ENCODE data around the gene CNTNAP4.

Gene CNTNAP4

DNA sequence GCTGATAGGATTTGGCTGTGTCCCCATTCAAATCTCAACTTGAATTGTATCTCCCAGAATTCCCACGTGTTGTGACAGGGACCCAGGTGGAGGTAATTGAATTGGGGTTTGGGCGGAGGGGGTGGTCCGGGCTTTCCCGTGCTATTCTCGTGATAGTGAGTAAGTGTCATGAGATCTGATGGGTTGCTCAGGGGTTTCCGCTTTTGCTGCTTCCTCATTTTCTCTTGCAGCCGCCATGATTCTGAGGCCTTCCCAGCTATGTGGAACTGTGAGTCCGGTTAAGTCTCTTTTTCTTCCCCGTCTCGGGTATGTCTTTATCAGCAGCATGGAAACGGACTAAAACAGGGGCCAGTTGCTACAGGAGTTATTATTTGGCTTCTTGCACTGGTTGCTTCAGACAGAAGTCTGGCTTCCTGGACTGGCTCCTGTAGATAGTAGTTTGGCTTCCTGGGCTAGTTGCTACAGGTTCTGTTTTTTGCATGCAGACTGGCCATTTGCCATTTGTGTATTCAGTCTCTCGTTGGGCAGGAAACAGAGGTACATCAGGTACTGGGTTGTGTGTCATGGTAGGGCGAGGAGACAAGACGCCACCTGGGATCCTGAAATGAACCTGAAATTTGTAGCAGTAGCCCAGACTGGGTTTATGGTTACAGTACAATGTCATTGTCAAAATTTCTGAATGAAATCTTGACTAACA is 32.6 kb downstream of the CNTNAP4 start:
- no peak for DNase-seq (ENCODE audit: low spot score)

- DNase-seq (ENCODE audit: low spot score) = no peak
These were observed 34.1 kb downstream of the CNTNAP4 start for GRCh38 chr16:76311260-76311659.

GRCh38 chr16:76318565-76318964 is 41.4 kb downstream of the CNTNAP4 start:
- DNase-seq (ENCODE audit: low spot score) = no peak

DNA sequence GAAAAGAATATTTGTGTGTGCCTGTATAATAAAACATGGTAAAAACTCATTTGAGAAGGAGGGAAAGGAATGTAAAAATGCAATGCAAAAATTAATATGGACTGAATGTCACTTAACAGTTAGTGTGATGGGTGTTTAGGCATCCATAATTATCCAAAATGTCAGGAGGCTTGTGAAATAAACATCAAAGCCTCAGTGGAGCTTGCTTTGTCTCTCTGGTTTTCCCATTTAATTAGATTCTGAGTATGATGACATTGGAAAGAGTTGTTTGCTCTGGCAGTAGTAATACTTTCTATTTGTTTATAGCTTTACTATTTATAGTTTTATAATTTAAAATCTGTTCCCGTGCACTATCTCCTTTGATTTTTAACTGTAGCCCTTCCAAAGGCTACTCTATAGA is 51.9 kb downstream of the CNTNAP4 start:
- no peak for DNase-seq (ENCODE audit: low spot score)

- DNase-seq (ENCODE audit: low spot score) = no peak
These were observed 58.2 kb downstream of the CNTNAP4 start for GRCh38 chr16:76335180-76335974.

DNA sequence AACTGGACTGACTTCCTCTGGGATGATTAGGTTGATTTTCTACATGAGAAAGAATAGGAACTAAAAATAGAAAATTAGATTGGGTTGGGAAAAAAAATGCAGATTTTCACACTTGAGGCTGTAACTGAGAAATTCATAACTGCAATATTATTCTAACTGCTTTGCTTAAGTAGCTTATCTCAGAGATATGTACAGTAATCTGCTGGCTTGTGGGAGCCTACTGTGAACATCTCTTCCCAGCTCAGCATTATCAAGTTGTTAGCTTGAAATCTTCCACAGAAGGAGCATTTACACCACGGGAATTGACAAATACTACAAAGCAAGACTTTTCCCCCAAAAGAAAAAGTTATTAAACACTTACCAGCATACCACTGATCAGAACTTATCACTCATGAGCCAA is 58.9 kb downstream of the CNTNAP4 start:
- DNase-seq (ENCODE audit: low spot score) = no peak

DNA sequence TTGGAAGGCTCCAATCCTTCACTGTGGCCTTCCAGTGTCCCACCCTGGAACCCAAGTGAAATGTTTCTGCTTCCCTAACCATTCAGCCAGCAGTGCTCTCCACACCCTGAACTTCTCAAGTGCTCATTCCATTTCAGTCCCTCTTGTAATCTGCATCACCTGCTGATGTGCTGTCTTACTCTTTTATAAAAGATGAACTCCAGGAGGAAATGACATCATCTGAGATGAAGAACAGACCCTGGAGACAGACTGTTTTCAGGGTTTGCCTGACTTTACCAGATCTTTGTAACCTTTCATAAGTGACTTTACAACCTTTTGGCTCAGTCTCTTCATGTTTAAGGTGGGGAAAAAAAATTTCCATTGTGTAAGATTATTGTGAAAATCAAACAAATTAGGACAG is 61.3 kb downstream of the CNTNAP4 start:
- DNase-seq (ENCODE audit: low spot score) = no peak

DNA sequence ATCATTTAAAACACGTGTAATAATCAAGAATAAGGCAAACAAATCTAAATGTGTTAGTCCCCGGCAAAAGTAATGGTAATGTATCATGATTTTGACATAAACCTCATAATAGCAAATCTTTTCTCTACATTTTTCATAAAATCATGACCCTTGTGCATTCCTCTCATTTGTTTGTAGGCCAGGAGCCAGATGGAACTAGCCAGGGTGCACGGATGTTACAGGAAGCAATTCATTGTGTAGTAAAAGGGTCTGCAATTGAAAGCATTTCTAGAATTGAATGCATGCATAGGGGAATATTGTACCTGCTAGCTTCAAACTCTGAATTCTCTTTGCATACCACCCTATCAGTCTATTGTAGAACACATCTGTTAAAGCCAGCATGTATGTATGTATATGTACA is 66.6 kb downstream of the CNTNAP4 start:
- DNase-seq (ENCODE audit: low spot score) = no peak

DNA sequence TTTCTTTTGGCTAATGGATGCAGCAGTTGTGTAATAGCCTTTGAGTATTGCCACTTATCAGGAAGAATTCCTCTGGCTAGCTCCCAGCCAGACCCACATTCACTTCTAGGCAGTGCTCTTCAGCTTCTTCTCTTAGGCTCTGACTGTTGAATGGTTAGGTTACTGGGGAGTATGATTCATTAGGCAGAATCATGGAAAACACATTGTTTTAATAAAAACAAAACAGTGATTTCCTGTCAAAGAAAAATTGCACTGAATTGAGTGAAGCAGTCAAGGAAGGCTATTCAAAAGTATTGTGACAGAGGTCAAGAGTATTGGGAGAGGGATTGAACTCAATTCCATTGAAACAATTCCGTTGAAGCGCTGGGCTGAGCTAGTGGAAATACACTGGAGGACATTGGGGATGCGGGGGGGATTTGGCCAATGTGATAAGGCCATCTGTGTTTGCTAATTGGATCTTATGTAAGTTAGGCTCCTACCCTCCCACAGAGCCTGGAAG is 68.0 kb downstream of the CNTNAP4 start:
- DNase-seq (ENCODE audit: low spot score) = no peak

- no peak for DNase-seq (ENCODE audit: low spot score)
These were observed 69.0 kb downstream of the CNTNAP4 start for GRCh38 chr16:76346210-76346609.

GRCh38 chr16:76351441-76351840 is 74.2 kb downstream of the CNTNAP4 start:
- no peak for DNase-seq (ENCODE audit: low spot score)

DNA sequence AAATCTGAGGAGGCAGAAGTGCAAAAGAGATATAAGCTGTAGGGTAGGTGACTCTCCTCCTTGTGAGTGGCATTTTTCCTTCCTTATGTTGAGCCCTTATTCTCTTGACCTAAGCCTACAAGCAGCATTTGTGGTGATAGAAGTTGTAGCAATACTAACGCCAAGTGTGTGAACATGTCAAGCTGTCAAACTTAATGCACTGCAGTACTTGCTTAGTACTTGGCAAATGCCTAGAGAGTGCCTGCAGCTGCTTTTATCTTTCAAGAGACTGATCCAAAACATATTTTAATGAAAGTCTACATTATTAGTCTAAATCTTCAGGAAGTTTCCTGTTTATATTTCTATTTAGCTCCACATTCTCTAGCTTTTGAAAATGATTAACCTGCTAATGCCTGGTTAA is 83.2 kb downstream of the CNTNAP4 start:
- DNase-seq (ENCODE audit: low spot score) = no peak

DNA sequence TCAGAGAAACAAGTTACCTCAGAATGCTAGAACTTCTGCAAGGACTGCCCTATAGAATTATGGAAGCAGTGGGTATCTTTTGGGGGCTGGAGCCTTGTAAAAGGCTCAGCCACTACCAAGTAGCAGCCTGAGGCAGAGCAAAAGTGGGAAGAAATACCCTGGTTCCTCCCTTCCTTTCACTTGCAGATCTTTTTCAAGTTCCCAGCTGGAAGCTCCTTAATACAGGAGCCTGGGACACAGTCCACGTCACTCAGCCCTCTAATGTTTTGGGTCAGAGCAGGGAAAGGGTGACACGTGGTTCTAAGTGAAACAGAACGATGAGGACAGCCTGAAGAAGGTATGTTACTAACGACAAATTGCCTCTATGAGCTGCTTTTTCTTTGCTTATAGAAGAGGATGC is 93.1 kb downstream of the CNTNAP4 start:
- DNase-seq (ENCODE audit: low spot score) = no peak

GRCh38 chr16:76371441-76371840 is 94.2 kb downstream of the CNTNAP4 start:
- no peak for DNase-seq (ENCODE audit: low spot score)

- DNase-seq (ENCODE audit: low spot score) = no peak
These were observed 96.8 kb downstream of the CNTNAP4 start for GRCh38 chr16:76373998-76374397.

DNA sequence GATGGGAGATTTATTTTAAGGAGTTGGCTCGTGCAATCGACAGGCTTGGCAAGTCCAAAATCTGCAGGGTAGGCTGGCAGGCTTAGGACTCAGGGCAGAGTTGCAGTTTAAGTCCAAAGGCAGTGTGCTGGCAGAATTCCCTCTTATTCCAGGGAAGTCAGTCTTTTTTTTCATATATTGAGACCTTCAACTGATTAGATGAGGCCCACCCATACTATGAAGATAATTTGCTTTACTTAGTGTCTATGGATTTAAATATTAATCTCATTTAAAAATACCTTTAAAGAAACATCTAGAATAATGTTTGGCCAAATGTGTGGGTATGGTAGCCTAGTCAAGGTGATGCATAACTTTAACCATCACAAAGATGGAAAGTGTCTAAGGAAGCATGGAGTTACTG is 99.8 kb downstream of the CNTNAP4 start:
- no peak for DNase-seq (ENCODE audit: low spot score)

- no peak for DNase-seq (ENCODE audit: low spot score)
These were observed 100.8 kb downstream of the CNTNAP4 start for GRCh38 chr16:76378020-76378419.

GRCh38 chr16:76381096-76381495 is 103.9 kb downstream of the CNTNAP4 start:
- no peak for DNase-seq (ENCODE audit: low spot score)

DNA sequence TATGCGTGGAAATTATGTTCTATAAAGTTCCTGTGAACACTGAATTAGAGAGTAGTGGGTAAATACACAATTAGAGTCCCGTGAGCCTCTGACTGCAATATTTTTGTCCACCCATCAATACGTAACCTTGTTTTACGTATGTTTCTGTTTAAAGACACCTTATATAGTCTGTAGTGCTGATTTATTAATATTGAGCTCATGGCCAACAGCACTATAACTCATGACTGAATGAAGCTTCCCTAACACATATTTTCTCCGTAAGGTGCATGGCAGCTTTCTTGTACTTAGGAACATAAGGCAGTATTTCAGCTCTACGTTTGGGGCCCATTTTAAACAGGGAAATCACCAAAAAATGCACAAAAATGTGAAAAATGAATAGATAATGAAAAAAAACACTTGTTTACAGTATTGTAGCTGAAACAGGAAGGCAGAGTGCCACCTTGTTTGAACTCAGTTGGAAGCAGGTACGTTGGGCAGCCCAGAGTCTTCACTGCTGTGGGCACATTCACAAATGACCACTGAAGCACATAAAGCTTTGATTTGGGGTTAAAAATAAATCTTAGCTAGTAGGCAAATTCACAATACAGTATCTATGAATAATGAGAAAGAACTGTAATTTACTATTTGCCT is 108.5 kb downstream of the CNTNAP4 start:
- no peak for DNase-seq (ENCODE audit: low spot score)

GRCh38 chr16:76386784-76387183 is 109.6 kb downstream of the CNTNAP4 start:
- DNase-seq (ENCODE audit: low spot score) = no peak

- DNase-seq (ENCODE audit: low spot score) = no peak
These were observed 110.8 kb downstream of the CNTNAP4 start for GRCh38 chr16:76387994-76388393.

DNA sequence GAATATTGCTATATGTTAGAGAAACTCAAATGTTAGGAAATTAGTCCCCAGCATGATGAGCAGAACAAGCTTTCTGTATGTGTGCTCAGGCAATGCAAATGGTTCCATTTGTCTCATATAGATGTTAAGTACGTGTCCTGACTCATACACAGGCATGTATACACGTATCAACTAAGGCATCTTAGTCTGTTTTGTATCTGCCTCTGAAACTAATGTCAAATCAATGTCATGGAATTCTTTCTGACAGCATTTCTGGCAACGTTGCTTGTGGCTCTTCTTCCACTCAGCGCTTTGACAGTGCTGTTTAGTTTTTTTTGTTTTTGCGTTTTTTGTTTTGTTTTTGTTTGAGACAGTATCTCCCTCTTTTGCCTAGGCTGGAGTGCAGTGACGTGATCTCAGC is 111.9 kb downstream of the CNTNAP4 start:
- DNase-seq (ENCODE audit: low spot score) = no peak

DNA sequence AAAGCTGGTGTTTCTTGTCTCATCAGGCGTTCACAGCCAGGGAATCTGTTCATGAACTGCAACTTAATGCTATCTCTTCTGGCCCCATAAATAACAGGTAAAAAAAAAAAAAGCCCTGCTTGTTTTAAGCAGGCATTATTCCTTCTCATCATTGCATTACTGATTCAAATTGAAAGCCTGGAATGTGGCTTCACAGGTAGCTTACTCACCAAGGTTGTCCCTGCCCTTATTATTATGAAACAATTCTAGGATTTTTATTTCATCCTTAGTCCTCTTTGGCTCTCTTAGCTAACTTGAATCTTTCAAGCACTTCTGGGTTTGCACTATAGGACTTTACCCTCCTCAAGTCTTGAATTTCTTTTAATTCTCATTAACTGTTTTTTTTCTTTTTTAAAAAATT is 113.3 kb downstream of the CNTNAP4 start:
- DNase-seq (ENCODE audit: low spot score) = no peak

Measured in ecto neural progenitor cell (in vitro differentiated cells).